CD4-positive, alpha-beta T cell treated with Interleukin-1 beta for 1 hour (primary cell): ENCODE results near the gene KRT9.
"Not testable (repeated sequence)": the region's sequence is repeated elsewhere in the genome, so short reads cannot be mapped to it uniquely, and the experiment has no call there.

Source experiments
- DNase-seq, 2 donors: peaks; one replicate each; pipeline ENCODE4 v3.0.0-alpha.2; 2020 to 2022

KRT9 gene

GRCh38 chr17:41576740-41577139, 4.9 kb upstream of the KRT9 start:
- DNase-seq, result not testable (repeated sequence)

GRCh38 chr17:41575336-41575735, 3.5 kb upstream of the KRT9 start:
- no peak for DNase-seq

- peak; percentile 2 to 10 for DNase-seq
These were observed 4.5 kb downstream of the KRT9 start for GRCh38 chr17:41567317-41567716.

GRCh38 chr17:41565338-41565737, 6.5 kb downstream of the KRT9 start:
- DNase-seq, result no peak

- no peak for DNase-seq
These were observed 8.2 kb downstream of the KRT9 start for GRCh38 chr17:41563607-41564170.

GRCh38 chr17:41561554-41561953, 10.3 kb downstream of the KRT9 start:
- no peak for DNase-seq

- no peak for DNase-seq
These were observed 12.3 kb downstream of the KRT9 start for GRCh38 chr17:41559548-41559947.

- DNase-seq, result no peak
These were observed 14.9 kb downstream of the KRT9 start for GRCh38 chr17:41556931-41557330.

GRCh38 chr17:41556306-41556705, 15.6 kb downstream of the KRT9 start:
- DNase-seq, result no peak

- no peak for DNase-seq
These were observed 16.6 kb downstream of the KRT9 start for GRCh38 chr17:41555105-41555887.

- DNase-seq, result no peak
These were observed 17.7 kb downstream of the KRT9 start for GRCh38 chr17:41553987-41554680.

GRCh38 chr17:41553176-41553575, 18.7 kb downstream of the KRT9 start:
- no peak for DNase-seq

GRCh38 chr17:41552455-41552854, 19.4 kb downstream of the KRT9 start:
- no peak for DNase-seq

GRCh38 chr17:41551365-41551764, 20.5 kb downstream of the KRT9 start:
- no peak for DNase-seq

- no peak for DNase-seq
These were observed 22.2 kb downstream of the KRT9 start for GRCh38 chr17:41549596-41550039.

- DNase-seq, result peak; percentile 80 to 85
These were observed 22.8 kb downstream of the KRT9 start for GRCh38 chr17:41548844-41549595.

- peak in 1 of 2 donors; percentile 33 for DNase-seq
These were observed 23.7 kb downstream of the KRT9 start for GRCh38 chr17:41547921-41548843.

GRCh38 chr17:41547378-41547841, 24.4 kb downstream of the KRT9 start:
- no peak for DNase-seq

GRCh38 chr17:41546819-41547218, 25.0 kb downstream of the KRT9 start:
- DNase-seq, result no peak

- DNase-seq, result no peak
These were observed 25.9 kb downstream of the KRT9 start for GRCh38 chr17:41545829-41546410.

- no peak for DNase-seq
These were observed 26.9 kb downstream of the KRT9 start for GRCh38 chr17:41544935-41545334.

GRCh38 chr17:41544491-41544892, 27.4 kb downstream of the KRT9 start:
- DNase-seq, result no peak
